Activated naive CD4-positive, alpha-beta T cell (primary cell): Measurements from ENCODE around the gene CTDSPL.

Source experiments
- DNase-seq, 4 experiments: peaks; one replicate each; lab custom pipeline; 2025; lab: John Stamatoyannopoulos, UW

The CTDSPL gene

GRCh38 chr3:37853691-37854413 lies 7.8 kb upstream of the CTDSPL start:
- DNase-seq: no peak

DNA sequence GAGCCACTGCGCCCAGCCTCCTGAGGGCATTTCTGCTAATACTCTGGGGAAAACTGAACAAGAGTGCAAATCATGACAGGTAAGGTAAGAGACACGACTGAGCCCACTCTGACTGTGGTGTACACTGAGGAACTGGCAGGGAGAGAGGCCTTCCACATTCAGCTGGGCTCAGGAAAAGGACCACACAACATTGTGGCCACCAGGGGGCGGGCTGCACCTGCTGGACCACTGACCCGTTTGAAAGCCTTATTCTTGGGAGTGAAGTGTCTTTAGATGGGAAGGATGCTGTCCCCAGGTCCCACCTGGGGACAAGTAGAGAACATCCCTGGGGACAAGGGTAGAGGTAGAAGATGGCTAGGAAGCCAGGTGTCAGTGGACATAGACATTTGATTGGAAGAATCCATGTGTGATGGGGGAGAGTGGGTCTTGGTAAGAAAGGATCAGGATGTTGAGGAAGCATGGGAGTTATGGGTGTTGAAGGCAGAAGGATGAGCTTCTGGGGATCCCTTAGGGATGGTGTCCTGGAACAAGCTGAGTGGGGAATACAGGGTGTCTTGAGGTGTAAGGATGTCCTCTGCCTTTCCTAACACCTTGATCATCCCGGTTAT lies 6.2 kb upstream of the CTDSPL start:
- peak; percentile 42 to 75 (median 70) for DNase-seq

DNA sequence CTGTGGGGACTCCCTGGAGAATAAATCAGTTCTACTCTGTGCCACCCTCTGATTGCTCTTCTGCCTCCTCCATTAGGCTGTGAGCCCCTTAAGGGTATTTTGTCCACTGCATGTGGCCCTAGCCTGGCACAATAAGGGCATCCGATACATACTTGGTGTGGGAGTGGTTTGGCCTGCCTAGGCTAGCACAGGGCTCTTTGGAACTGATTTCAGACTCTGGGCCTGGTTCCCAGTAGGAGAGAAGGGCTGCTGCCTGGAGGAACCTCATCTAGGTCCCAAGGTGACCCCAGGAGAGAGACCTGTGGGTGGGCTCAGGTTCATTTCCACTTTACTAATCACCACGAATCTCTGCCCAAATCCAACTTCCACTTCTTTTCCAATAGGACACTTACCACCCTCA lies 5.3 kb upstream of the CTDSPL start:
- no peak for DNase-seq

GRCh38 chr3:37858742-37859141 lies 2.9 kb upstream of the CTDSPL start:
- DNase-seq: no peak

DNA sequence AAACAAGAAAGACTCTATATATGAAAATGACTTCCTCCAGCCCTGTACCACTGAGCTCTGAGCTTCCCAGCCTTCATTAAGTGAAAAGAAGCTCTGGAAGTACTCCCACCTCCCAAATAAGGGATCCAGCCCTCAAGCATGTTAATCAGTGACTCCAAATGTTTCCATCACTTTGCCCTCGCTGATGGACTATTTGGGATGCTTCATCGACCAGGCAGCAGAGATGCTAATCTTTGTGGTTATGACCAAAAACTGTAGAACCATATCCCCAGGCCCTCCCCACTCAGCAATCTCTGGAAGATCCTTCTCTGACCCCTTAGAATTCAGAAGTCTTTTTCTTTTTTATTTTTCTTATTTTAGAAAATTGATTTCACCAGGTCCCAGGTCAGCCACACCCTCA lies 2.3 kb upstream of the CTDSPL start:
- DNase-seq: no peak

GRCh38 chr3:37859908-37860199 lies 1.8 kb upstream of the CTDSPL start:
- no peak for DNase-seq

DNA sequence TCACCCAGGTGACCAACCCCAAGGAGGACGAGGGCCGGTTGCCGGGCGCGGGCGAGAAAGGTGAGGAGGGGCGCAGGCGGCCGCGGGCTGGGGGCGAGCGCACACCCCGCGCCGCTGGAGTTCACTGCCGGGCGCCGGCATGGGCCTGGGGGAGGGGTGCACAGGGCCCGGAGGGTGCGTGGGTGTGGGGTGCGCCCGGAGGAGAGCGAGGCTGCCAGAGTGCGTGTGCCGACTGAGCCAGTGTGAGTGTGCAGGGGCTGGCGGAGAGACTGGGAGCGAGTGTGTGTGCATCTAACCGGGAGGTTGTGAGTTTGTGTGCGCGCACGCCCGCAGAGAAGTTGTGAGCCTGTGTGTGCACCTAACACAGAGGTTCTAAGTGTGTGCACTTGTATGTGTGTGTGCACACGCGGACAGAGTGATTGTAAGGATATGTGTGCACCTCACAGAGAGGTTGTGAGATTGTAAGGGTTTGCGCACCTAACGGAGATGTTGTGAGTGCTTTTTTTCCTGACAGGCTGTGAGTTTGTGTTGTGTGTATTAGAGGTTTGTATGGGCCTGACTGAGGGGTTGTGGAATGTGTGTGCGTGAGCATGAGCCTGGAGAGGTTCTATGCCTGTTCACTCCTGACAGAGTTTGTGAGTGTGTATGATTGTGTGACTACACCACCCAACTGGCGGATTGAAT lies 681 bp downstream of the CTDSPL start:
- DNase-seq: peak in 1 of 4 experiments; percentile 21

GRCh38 chr3:37862903-37863815 lies 1.5 kb downstream of the CTDSPL start:
- DNase-seq: no peak

- no peak for DNase-seq
Observed at GRCh38 chr3:37863949-37864822, 2.5 kb downstream of the CTDSPL start.

GRCh38 chr3:37864904-37865303 lies 3.2 kb downstream of the CTDSPL start:
- no peak for DNase-seq

GRCh38 chr3:37867144-37867543 lies 5.5 kb downstream of the CTDSPL start:
- DNase-seq: no peak

GRCh38 chr3:37871858-37872257 lies 10.2 kb downstream of the CTDSPL start:
- DNase-seq: no peak

- no peak for DNase-seq
Observed at GRCh38 chr3:37872413-37873160, 10.9 kb downstream of the CTDSPL start.

GRCh38 chr3:37876279-37876678 lies 14.6 kb downstream of the CTDSPL start:
- DNase-seq: no peak

DNA sequence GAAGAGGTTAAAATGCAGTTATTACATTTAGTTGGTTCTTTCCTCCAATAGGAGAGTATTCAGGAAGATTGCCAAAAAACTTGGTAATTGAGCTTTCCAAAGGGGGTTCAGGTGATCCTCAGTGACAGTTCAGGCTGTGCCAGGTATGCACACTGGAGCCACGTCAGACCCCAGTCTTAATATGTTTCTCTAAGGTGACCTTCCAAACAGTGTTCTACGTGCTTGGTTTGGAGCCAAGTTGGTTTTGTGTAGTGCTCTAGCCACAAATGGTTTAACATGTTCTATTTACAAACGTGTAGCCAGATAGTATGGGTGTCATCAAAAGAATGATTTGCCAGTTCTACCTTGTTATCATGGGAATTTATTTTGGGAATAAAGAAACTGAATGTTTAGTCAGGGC lies 21.0 kb downstream of the CTDSPL start:
- no peak for DNase-seq

- no peak for DNase-seq
Observed at GRCh38 chr3:37885814-37886213, 24.1 kb downstream of the CTDSPL start.

- no peak for DNase-seq
Observed at GRCh38 chr3:37886395-37886794, 24.7 kb downstream of the CTDSPL start.

GRCh38 chr3:37887062-37887461 lies 25.4 kb downstream of the CTDSPL start:
- no peak for DNase-seq

- DNase-seq: no peak
Observed at GRCh38 chr3:37887824-37888223, 26.1 kb downstream of the CTDSPL start.

- no peak for DNase-seq
Observed at GRCh38 chr3:37888421-37888820, 26.7 kb downstream of the CTDSPL start.

DNA sequence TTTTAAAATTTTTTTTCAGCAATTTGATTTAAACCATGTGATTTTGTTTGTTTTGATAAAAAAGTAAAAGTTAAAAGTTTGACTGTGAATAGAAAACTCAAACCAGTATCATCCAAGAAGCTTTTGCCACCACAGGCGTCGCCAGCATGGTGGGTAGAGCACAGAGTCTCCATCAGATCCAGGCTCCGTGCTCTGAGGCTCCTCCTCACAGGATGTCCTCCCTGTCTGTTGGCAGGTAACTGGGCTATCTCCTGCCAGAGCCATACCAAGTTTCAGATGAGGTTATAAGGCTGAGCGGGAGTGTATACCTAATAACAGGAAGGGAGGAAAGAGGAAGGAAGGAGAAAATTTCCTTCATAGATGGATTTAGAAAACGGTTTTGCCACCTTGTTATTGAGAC lies 28.8 kb downstream of the CTDSPL start:
- no peak for DNase-seq
